ENCODE data around the gene AKAP6. TPM values are rescaled to one million over a fixed set of nuclear protein-coding genes. Genes with fewer than 3 reads are reported as not detected.

AKAP6 gene
- total and polyA plus RNA-seq, 2 of the 8 experiments (the other 6 are each of a cell fraction or from before 2014, with no cell fraction given): 0.09 to 0.89 TPM

Small RNA genes lying within 50 kb of the gene (small RNA-seq; reads per million reads assigned to genes)
- gene RN7SL660P (ENCODE audit: insufficient read depth): not detected

Other genes starting within 250 kb of the AKAP6 start
- not detected in 2 replicates for gene RNU6-7, start 127.3 kb upstream of the AKAP6 start, total RNA-seq (2021; fragmentation: NEBNext Ultra II Directional; extraction: Animal tissue kit (Norgen Biotek cat#: 25700))
- not detected in 2 replicates for gene RNU6-7, start 127.3 kb upstream of the AKAP6 start, polyA plus RNA-seq (2011; rRNA removed)
- not detected in 2 replicates for gene RNU6-8, start 126.0 kb upstream of the AKAP6 start, total RNA-seq (2021; fragmentation: NEBNext Ultra II Directional; extraction: Animal tissue kit (Norgen Biotek cat#: 25700))
- not detected in 2 replicates for gene RNU6-8, start 126.0 kb upstream of the AKAP6 start, polyA plus RNA-seq (2011; rRNA removed)